NCI-H774 (cell line): ENCODE data around the gene CRYBG3.

Source experiments
- DNase-seq: peaks from one replicate; lab custom pipeline; 2025; lab: John Stamatoyannopoulos, UW

The CRYBG3 gene

DNA sequence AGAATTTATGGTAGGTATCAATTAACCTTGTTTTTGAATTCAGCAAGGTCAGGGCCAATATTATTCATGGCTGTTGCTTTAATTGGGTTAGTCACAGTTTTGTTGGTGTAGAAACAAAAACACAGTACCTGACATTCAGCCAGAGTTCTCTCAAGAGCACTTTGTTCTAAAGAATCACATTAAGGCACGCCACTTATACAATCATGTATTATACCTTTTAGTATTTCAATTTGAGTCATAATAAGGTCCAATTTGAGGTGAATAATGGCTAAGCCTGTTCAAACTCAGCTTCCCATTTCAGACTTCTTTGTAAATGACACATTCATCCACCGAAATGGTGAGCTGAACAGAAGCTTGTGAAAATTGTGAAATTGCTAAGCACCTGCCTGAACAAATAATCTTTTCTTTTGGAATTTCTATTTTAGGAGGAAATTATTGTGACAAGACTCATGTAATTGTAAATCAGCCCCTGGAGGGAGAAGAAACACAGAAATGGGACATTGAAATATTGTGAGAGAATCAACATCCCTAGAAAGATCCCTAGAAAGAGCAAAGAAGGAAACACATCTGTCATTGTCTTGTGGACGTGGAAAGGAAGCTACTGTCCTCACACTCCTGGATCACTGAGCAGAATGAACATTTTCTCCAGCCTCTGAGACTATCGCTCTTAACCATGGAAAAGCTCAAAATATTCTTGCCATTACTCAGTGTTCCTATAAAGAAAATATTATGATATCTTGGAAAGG is 121.2 kb downstream of the CRYBG3 start:
- peak; percentile 91 for DNase-seq

- no peak for DNase-seq
These were observed 126.7 kb downstream of the CRYBG3 start for GRCh38 chr3:97948351-97949109.

- DNase-seq = no peak
These were observed 127.3 kb downstream of the CRYBG3 start for GRCh38 chr3:97949110-97949485.

- DNase-seq = no peak
These were observed 127.9 kb downstream of the CRYBG3 start for GRCh38 chr3:97949743-97950142.

GRCh38 chr3:97950360-97950759 is 128.5 kb downstream of the CRYBG3 start:
- DNase-seq = no peak

DNA sequence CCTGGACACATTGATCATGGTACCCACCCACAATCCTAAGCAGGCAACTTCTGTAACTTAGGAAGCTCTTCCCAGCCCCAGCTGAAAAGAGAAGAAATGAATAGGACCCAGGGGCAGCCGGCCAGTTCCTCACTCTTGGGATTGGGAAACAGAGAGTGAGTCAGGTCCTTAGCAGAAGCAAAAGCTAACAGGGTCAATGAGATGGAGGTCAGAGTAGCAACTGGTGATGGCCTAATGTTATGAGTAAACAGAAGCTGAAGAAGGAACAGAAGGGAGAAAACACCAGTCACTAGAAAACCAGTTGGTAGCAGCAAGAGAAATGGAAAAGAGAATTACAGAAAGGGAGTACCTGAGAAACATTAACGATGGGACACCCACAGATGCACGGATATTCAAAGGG is 130.5 kb downstream of the CRYBG3 start:
- no peak for DNase-seq

DNA sequence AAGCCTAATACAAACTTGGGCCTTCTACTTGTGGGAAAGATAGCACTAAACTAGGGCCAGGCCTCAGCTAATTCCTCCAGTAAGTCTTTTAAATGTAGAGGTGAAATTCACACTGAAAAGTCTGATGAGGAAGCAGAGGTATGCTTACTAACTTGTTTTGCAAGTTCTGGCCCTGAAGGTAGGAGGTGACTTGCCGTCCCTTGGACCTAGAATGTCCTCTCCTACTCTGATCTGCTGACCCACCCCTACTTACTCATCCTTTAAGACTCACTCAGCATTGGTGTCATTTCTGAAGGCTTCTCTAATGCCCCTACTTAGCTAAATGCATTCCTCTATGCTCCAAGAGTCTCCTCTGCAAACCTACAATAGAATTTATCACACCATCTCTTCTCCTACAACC is 131.1 kb downstream of the CRYBG3 start:
- no peak for DNase-seq

DNA sequence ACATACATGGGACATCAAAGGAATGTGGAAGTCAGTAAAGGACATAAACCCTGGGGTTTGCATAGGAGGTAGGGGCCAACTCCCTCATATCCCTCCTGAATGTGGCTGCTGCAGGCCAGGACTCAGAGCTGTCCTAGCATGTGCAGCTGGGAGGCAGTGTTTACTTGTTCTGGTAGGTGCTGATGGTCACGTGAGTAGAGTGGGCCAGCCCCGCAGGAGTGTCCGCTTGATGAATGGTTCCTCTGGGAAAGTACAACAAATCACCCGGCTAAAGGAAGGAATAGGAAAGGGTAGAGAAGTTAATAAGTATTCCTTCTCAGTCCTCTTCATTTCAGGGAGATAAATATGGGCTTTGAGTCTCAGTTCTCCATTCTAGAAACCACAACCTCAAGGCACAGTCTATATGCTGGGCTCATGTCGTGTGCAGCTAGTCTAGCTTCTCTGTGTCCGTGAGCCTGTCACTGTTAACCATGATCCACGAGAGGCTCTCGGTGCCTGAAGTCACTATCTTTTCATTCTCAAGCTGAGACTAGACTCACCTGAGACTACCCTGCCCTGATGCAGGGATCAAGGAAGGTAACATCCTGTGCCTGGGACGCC is 132.5 kb downstream of the CRYBG3 start:
- no peak for DNase-seq

- no peak for DNase-seq
These were observed 134.2 kb downstream of the CRYBG3 start for GRCh38 chr3:97956051-97956450.

DNA sequence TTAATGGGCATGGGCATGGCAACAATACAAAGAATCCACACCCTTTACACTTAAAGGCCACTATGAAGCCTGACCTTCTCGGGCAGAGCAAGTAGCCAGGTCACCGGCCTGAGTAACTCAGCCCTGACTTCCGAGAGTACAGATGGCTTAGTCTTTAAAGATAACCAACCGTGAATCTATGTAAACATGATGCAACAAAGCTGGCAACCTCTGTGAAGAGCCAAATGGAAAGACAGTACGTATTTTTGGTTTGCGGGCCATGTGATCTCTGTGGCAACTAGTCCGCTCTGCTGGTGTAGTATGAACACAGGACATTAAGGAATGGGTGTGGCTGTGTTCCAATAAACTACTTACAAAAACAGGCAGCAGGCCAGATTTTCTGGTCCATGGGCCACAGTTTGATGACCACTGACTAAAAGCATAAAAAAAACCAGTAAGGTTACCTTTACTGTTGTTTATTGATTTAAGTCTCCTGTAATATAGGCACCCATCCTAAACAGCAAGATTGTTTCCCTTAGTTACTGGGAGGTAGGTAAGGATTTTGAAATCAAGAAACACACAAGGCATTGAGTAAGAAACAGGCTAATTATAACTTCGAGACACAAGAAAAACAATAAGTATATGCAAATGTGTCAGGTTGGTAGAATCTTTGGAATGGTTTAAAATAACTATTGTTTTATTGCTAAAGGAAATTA is 136.0 kb downstream of the CRYBG3 start:
- no peak for DNase-seq

DNA sequence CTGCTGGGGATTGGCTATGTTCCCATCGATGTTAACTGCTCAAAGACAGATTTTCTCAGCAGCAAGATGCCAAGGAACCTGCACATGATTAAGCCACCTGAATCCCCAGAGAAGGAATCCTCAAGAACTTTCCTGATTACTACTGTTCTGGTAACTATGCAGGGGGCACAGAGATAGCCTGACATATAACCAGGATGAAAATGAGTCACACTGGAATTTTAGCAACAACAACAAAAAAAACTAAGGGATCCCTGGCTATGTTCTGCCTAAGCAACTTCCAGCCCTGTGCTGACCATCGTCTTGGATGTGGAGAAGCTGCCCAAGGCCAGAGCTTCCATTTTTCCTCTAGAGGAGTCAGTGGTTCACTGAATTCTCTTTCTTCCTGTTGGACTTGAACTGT is 136.6 kb downstream of the CRYBG3 start:
- DNase-seq = no peak

DNA sequence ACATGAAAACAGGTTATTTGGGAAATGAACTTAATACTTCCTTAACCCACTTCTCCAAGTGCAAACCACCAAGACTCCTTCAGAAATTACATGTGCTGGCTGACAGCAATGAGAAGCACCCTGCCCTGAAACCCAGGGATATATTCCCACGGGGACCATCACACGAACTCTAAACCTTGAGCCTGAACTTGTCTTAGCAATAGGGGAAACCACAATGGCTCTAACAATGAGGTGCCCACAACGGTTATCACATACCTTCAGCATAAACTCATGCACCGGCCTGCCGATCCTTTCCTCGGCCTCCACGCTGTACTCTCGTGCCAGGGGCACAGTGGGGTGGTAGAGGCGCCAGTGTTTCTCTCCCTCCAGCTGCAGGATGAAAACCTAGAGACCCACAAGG is 137.0 kb downstream of the CRYBG3 start:
- no peak for DNase-seq

DNA sequence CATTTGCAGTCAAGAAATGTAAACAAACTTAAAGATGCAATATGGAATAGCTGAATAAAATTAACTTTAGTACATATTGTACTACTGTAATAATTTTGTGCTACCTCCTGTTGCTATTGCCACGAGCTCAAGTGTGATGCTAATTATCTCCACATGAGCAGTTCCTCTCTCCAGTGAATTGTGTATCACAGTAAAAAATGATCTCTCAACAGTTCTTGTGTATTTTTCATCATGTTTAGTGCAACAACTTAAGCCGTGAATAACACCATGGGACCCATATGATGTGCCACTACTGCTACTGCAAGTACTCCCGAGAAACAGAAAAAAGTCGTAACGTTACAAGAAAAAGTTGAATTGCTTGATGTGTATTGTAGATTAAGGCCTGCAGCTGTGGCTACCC is 138.1 kb downstream of the CRYBG3 start:
- no peak for DNase-seq

DNA sequence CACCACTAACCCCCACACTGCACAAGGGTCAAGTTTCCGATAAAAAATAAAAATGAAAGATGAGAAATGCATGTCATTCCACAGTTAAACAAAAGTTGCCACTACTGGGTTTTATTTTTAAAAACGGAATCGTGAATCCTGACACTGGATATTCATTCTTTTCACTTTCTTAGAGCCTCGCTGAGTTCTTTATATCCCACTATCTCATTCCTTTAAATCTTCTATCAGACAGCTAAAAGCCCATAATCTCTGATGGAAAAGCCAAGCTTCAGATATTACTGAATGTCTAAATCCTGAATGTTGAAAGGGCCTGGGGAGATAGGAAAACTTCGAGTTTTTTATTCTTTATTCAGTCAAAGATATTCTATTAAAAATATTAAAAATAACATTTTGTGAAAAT is 138.7 kb downstream of the CRYBG3 start:
- no peak for DNase-seq

- DNase-seq = no peak
These were observed 139.4 kb downstream of the CRYBG3 start for GRCh38 chr3:97960993-97961766.

DNA sequence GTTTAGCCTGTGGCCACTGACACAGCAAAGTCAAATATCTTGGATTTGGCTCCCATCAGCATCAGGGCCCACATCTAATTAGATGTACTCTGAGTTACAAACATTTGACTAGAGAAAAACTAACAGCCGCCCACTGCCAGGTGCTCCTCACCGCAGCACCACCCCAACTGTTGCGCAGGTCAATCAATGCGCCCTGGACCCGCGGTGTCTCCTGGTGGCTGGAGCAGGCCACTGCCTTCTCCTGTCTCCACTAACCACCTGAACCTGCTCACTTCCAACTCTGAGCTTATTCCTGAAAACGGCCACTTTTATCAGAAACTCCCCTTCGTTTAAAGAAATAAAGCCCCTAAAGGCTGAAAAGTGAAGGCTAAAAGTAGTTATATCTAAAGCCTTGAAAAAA is 146.2 kb downstream of the CRYBG3 start:
- DNase-seq = no peak

GRCh38 chr3:97968376-97968775 is 146.6 kb downstream of the CRYBG3 start:
- DNase-seq = no peak

GRCh38 chr3:97969541-97969940 is 147.7 kb downstream of the CRYBG3 start:
- DNase-seq = no peak

DNA sequence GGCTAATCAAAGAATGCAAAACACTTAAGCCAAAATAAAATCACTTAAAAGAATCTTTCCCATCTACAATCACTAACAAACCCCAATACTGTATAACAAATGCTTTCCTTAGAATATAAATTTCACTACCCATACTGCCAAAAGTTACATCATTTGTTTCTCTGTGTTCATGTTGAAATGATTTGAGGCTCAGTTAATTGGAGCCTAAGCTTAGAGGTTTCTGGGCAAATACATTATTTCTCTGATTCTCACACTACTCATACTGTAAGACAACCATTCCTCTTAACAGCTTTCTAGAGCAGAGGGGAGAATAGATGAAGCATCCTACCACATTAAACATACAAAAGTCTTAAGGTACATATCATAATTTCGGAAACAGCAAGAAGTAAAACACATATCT is 148.3 kb downstream of the CRYBG3 start:
- DNase-seq = no peak

DNA sequence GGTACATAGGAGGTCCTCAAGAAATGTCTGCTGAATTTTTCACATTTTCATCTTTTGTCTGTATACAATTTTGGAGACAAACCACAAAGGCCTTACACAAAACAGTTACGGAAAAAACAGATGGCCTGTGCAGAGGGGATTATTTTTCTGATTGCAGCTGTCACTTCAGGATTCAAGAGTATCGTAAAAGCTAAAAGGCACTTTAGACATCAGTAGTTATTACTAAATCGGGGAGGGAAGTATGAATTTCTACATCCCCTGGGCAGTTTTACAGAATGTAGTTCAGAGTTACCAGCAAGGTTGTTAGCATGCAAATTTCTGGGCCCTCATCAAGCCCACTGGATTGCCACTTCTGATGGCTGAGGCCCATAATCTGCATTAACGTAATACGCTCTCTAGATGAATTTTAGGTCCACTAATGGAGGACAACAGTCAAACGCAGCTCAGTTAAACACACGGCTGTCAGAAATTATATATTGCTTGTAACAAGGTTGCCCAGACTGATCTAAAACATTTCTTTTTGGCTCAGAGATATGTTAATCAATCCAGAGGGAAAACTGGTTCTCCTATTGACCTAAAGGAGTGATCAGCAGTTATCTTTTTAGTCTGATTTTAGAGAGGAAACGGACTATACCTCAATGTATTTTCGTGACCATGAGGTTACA is 149.3 kb downstream of the CRYBG3 start:
- DNase-seq = no peak
